Heart right ventricle (tissue), 16 donors: ENCODE measurements around the gene PTPRG. TPM values are rescaled to one million over a fixed set of nuclear protein-coding genes. Genes with fewer than 3 reads are reported as not detected.

Experiments
- ATAC-seq, 8 donors: fragments of 200-7000 bp; cut with Tn5 transposase; one replicate each; pipeline ENCODE4 v1.9.1; 2020; ENCODE audit warnings: mild to moderate bottlenecking in 8 of 8, moderate library complexity in 8 of 8, moderate number of reproducible peaks in 1 of 8
- DNase-seq, 2 donors: peaks; one replicate each; pipeline ENCODE4 v3.0.0-alpha.2; 2020
- H3K27ac ChIP-seq, 10 donors: fragments of 200-600 bp; sonication (generic) in 2 of 10; one replicate each; pipeline versions ENCODE4 v1.5.0 to v1.8.0; 2020 to 2022; ENCODE audit warnings: mild to moderate bottlenecking in 3 of 10
- H3K27me3 ChIP-seq, 7 donors: fragments of 200-600 bp; one replicate each; pipeline ENCODE4 v1.8.0; 2021 to 2022; ENCODE audit warnings: mild to moderate bottlenecking in 2 of 7
- H3K36me3 ChIP-seq, 9 donors: fragments of 200-600 bp; sonication (generic) in 1 of 9; one replicate each; pipeline versions ENCODE4 v1.5.0 to v1.8.0; 2020 to 2022; ENCODE audit warnings: mild to moderate bottlenecking in 2 of 9
- H3K4me1 ChIP-seq, 9 donors: fragments of 200-600 bp; sonication (generic) in 1 of 9; one replicate each; pipeline versions ENCODE4 v1.5.0 to v1.8.0; 2020 to 2022; ENCODE audit warnings: mild to moderate bottlenecking in 4 of 9
- H3K4me3 ChIP-seq, 10 donors: fragments of 200-600 bp; sonication (generic) in 2 of 10; one replicate each; pipeline versions ENCODE4 v1.5.0 to v1.8.0; 2020 to 2022; ENCODE audit warnings: mild to moderate bottlenecking in 7 of 10, moderate library complexity in 2 of 10
- H3K9me3 ChIP-seq, 11 donors: fragments of 200-600 bp in 10 of 11; sonication (generic) in 2 of 11; one replicate each; pipeline versions ENCODE4 v1.5.0 to v1.8.0; 2013 to 2022; ENCODE audit warnings: mild to moderate bottlenecking in 2 of 11, control low read depth in 1 of 11, moderate library complexity in 1 of 11
- CTCF ChIP-seq, 9 donors: fragments of 200-600 bp; sonication (generic) in 2 of 9; IDR thresholded peaks; one replicate each; pipeline versions ENCODE4 v1.5.0 to v1.8.0; 2021 to 2022; ENCODE audit warnings: antibody characterized with exemption in 9 of 9, mild to moderate bottlenecking in 5 of 9, moderate library complexity in 1 of 9
- WGBS, 2 donors: extraction: QIAGEN DNeasy Blood & Tissue Kit; methylation state at CpG; one replicate each; pipeline ENCODE4 v1.1.7; 2013; ENCODE audit warnings: inconsistent platforms in 1 of 2; 5-methylcytosine and 5-hydroxymethylcytosine counted together
- intact Hi-C, 10 donors: fragments of 100-400 bp; cut with DNase I; formaldehyde crosslinking; loops; one replicate each; pipeline versions ENCODE4 v1.11.1 to v1.14.2; 2022
- polyA plus RNA-seq, 2 donors: library from polyadenylated mRNA; stranded (reverse); fragments of 200-250 nt; gene quantifications; one replicate each; pipeline ENCODE4 v1.2.3, GENCODE V29; 2013
- total RNA-seq, 10 donors: library from RNA; stranded (reverse); fragmentation: NEBNext Ultra II Directional in 3 of 10; extraction: Animal tissue kit (Norgen Biotek cat#: 25700) in 3 of 10; gene quantifications; one replicate each; pipeline versions ENCODE4 v1.2.1 to v1.2.4, GENCODE V29; 2021 to 2023
- donor health status: Arrhythmogenic right ventricular cardiomyopathy.
- donor health status: ischemic (EF 13 %, LVEDD 7.1; RV severe dilation, severe dysfunction).
- donor health status: healthy with polysubstance abuse.
- donor health status: DM: no; HTN: yes; CAD: no.
- donor health status: DM: no; HTN: no; CAD: no.
- donor health status: ischemic (EF 25% LVEDD 6.9; RV normal size, moderate dysfunction).
- donor health status: ischemic (EF 25% LVEDD 5.7; RV mildly dilated, moderate dysfunction).
- donor health status: healthy.
- donor health status: DM: yes; HTN: yes; CAD: no.
- donor health status: Ischemic cardiomyopathy.
- donor health status: ischemic (EF 35%, LVEDD 5.7; RV mildly dilated, moderate dysfunction).
- donor health status: nonischemic (EF 11% LVEDD 7.7; RV severe dilation, severe dysfunction).
- donor health status: DM: yes; HTN: yes; CAD: no.
- donor health status: PGD.
- donor health status: ischemic (EF 29% LVEDD 5.4; RV normal size, mild dysfunction).
- donor health status: nonischemic (EF 23%, LVEDD 6.1; RV moderate dilation, normal function).

Gene PTPRG
- total and polyA plus RNA-seq, 12 donors = 10.1 to 38.3 (median 32.6) TPM

GRCh38 chr3:62164196-62164595 is 602.8 kb downstream of the PTPRG start:
- H3K9me3 ChIP-seq = no peaks in the 10 kb centered on the region
- intact Hi-C loops = loop anchor here in 2 of 10 donors (5.0 to 10.0 kb wide), 2 partner anchors 67 to 239 kb away; no protein-coding TSS in a partner anchor
- H3K36me3 ChIP-seq = peaks cover 0 to 13% (median 0%) of the 10 kb centered on the region in 9 donors
- H3K27ac ChIP-seq = no peak overlapping the region
- no peak for TF ChIP-seq CTCF (IDR thresholded peaks at IDR 0.05)
- DNase-seq (no peak), ATAC-seq (no peak)
- no peaks in the 10 kb centered on the region for H3K27me3 ChIP-seq
- 94% methylated on average over 5 of the region's 5 CpGs for WGBS, 2 donors
- no peak overlapping the region for H3K4me3 ChIP-seq
- peaks cover 8 to 82% (median 50%) of the 10 kb centered on the region in 9 donors for H3K4me1 ChIP-seq

- WGBS, 2 donors = 61 to 70% methylated on average over 5 of the region's 5 CpGs
- no peaks in the 10 kb centered on the region for H3K27me3 ChIP-seq
- TF ChIP-seq CTCF (IDR thresholded peaks at IDR 0.05) = no peak
- DNase-seq (no peak), ATAC-seq (no peak)
- no peak overlapping the region for H3K4me3 ChIP-seq
- intact Hi-C loops = loop anchor here in 2 of 10 donors (5.0 to 10.0 kb wide), 2 partner anchors 67 to 240 kb away; no protein-coding TSS in a partner anchor
- no peak overlapping the region for H3K27ac ChIP-seq
- H3K4me1 ChIP-seq = peaks cover 7 to 82% (median 46%) of the 10 kb centered on the region in 9 donors
- no peaks in the 10 kb centered on the region for H3K9me3 ChIP-seq
- H3K36me3 ChIP-seq = peaks cover 0 to 13% (median 0%) of the 10 kb centered on the region in 9 donors
Observed at GRCh38 chr3:62164746-62165145, 603.4 kb downstream of the PTPRG start.

- ATAC-seq (peak; percentile 34 to 76 (median 50)), DNase-seq (no peak)
- Histone ChIP-seq H3K4me1 (peaks cover 0 to 64% (median 29%) of the 10 kb centered on the region in 9 donors), H3K27me3 (no peaks in the 10 kb centered on the region), H3K4me3 (no peak overlapping the region), H3K36me3 (peaks cover 0 to 22% (median 0%) of the 10 kb centered on the region in 9 donors), H3K9me3 (peaks cover 0 to 7% (median 0%) of the 10 kb centered on the region in 11 donors), H3K27ac (peak overlapping the region in 3 of 10 donors; percentile 16 to 48 (median 19))
- WGBS, 2 donors = 69 to 74% methylated on average over 12 of the region's 12 CpGs
- intact Hi-C loops = loop anchor here in 1 of 10 donors (10.0 kb wide), 1 partner anchor 243 kb away; no protein-coding TSS in a partner anchor
- TF ChIP-seq CTCF (IDR thresholded peaks at IDR 0.05) = no peak
Observed at GRCh38 chr3:62167566-62168262, 606.3 kb downstream of the PTPRG start.

GRCh38 chr3:62168356-62168755 is 607.0 kb downstream of the PTPRG start:
- Histone ChIP-seq H3K4me1 (peaks cover 0 to 58% (median 29%) of the 10 kb centered on the region in 9 donors), H3K4me3 (no peak overlapping the region), H3K36me3 (peaks cover 0 to 23% (median 0%) of the 10 kb centered on the region in 9 donors), H3K9me3 (peaks cover 0 to 7% (median 0%) of the 10 kb centered on the region in 11 donors), H3K27me3 (no peaks in the 10 kb centered on the region), H3K27ac (no peak overlapping the region)
- no peak for DNase-seq
- no peak for TF ChIP-seq CTCF (IDR thresholded peaks at IDR 0.05)
- peak in 2 of 8 donors; percentile 18 to 46 for ATAC-seq
- intact Hi-C loops = loop anchor here in 1 of 10 donors (10.0 kb wide), 1 partner anchor 244 kb away; no protein-coding TSS in a partner anchor
- 86 to 87% methylated on average over 3 of the region's 3 CpGs for WGBS, 2 donors
